HEK293T (cell line): ENCODE results near the gene OPCML.

Experiments used
- CTBP1 ChIP-seq: fragments of 450-650 bp; IDR thresholded peaks from 2 replicates; pipeline ENCODE4 v1.6.1; 2016; ENCODE audit warnings: borderline replicate concordance
- FOXA1 ChIP-seq: fragments of 450-650 bp; IDR thresholded peaks from 2 replicates; pipeline ENCODE4 v1.6.1; 2016; ENCODE audit warnings: mild to moderate bottlenecking
- HDGF ChIP-seq: fragments of 450-650 bp; IDR thresholded peaks from 2 replicates; pipeline ENCODE4 v1.6.1; 2017; ENCODE audit warnings: antibody characterized with exemption, borderline replicate concordance
- LEF1 ChIP-seq: fragments of 450-650 bp; IDR thresholded peaks from 2 replicates; pipeline ENCODE4 v1.6.1; 2017; ENCODE audit warnings: mild to moderate bottlenecking, borderline replicate concordance
- SUZ12 ChIP-seq: fragments of 450-650 bp; IDR thresholded peaks from 2 replicates; pipeline ENCODE4 v1.6.1; 2016; ENCODE audit warnings: mild to moderate bottlenecking
- TARDBP ChIP-seq: fragments of 450-650 bp; IDR thresholded peaks from 2 replicates; pipeline ENCODE4 v1.6.1; 2016
- ZNF384 ChIP-seq: fragments of 450-650 bp; IDR thresholded peaks from 2 replicates; pipeline ENCODE4 v1.6.1; 2016
- TF ChIP-seq, protein P1 (sequence below): fragments of 450-650 bp; IDR thresholded peaks from 2 replicates; pipeline ENCODE4 v1.6.1; 2016

DNA sequence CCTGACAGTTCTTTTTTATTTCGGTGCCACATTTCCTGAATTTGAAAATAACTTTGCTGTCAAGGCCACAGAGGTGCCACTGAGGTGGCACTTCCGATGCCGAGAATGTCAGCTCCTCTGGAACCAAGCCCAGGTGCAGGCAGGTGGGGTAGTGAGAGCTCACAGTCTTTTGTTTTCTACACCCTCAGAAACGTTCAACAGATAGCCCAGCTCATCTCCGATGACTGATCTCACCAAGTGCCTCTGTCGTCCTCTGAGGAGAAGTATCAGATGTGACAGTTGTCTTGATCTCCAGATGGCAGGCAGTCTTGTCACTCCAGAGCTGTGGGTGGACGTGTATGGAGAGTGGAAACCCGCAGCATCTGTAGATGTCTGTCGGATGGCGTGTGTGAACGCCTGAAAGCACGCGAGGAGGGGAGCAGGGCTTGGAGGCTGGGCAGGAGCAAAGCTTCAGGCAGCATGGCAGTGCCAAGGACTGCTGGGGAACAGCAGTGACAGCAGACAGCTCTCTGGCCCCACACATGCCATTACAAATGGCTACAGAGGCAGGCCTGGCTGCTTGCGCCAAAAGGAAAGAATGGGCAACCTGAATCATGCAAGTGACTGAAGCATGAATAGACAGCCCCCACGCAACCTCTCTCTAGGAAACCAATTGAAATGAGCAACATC is 877.0 kb downstream of the OPCML start:
- no peak for TF ChIP-seq LEF1
- TF ChIP-seq, protein P1, sequence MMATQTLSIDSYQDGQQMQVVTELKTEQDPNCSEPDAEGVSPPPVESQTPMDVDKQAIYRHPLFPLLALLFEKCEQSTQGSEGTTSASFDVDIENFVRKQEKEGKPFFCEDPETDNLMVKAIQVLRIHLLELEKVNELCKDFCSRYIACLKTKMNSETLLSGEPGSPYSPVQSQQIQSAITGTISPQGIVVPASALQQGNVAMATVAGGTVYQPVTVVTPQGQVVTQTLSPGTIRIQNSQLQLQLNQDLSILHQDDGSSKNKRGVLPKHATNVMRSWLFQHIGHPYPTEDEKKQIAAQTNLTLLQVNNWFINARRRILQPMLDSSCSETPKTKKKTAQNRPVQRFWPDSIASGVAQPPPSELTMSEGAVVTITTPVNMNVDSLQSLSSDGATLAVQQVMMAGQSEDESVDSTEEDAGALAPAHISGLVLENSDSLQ = no peak
- no peak for TF ChIP-seq FOXA1
- TF ChIP-seq SUZ12 = no peak
- TF ChIP-seq CTBP1 = no peak
- no peak for TF ChIP-seq ZNF384
- no peak for TF ChIP-seq HDGF
- TF ChIP-seq TARDBP = no peak
